Heart right ventricle (tissue), 16 donors: ENCODE data around the gene MAST3. TPM values are rescaled to one million over a fixed set of nuclear protein-coding genes. Genes with fewer than 3 reads are reported as not detected.

ENCODE experiments used
- ATAC-seq, 8 donors: fragments of 200-7000 bp; cut with Tn5 transposase; one replicate each; pipeline ENCODE4 v1.9.1; 2020; ENCODE audit warnings: mild to moderate bottlenecking in 8 of 8, moderate library complexity in 8 of 8, moderate number of reproducible peaks in 1 of 8
- DNase-seq, 2 donors: peaks; one replicate each; pipeline ENCODE4 v3.0.0-alpha.2; 2020
- H3K27ac ChIP-seq, 10 donors: fragments of 200-600 bp; sonication (generic) in 2 of 10; one replicate each; pipeline versions ENCODE4 v1.5.0 to v1.8.0; 2020 to 2022; ENCODE audit warnings: mild to moderate bottlenecking in 3 of 10
- H3K27me3 ChIP-seq, 7 donors: fragments of 200-600 bp; one replicate each; pipeline ENCODE4 v1.8.0; 2021 to 2022; ENCODE audit warnings: mild to moderate bottlenecking in 2 of 7
- H3K36me3 ChIP-seq, 9 donors: fragments of 200-600 bp; sonication (generic) in 1 of 9; one replicate each; pipeline versions ENCODE4 v1.5.0 to v1.8.0; 2020 to 2022; ENCODE audit warnings: mild to moderate bottlenecking in 2 of 9
- H3K4me1 ChIP-seq, 9 donors: fragments of 200-600 bp; sonication (generic) in 1 of 9; one replicate each; pipeline versions ENCODE4 v1.5.0 to v1.8.0; 2020 to 2022; ENCODE audit warnings: mild to moderate bottlenecking in 4 of 9
- H3K4me3 ChIP-seq, 10 donors: fragments of 200-600 bp; sonication (generic) in 2 of 10; one replicate each; pipeline versions ENCODE4 v1.5.0 to v1.8.0; 2020 to 2022; ENCODE audit warnings: mild to moderate bottlenecking in 7 of 10, moderate library complexity in 2 of 10
- H3K9me3 ChIP-seq, 11 donors: fragments of 200-600 bp in 10 of 11; sonication (generic) in 2 of 11; one replicate each; pipeline versions ENCODE4 v1.5.0 to v1.8.0; 2013 to 2022; ENCODE audit warnings: mild to moderate bottlenecking in 2 of 11, control low read depth in 1 of 11, moderate library complexity in 1 of 11
- whole genome bisulfite sequencing, 2 donors: extraction: QIAGEN DNeasy Blood & Tissue Kit; methylation state at CpG; one replicate each; pipeline ENCODE4 v1.1.7; 2013; ENCODE audit warnings: inconsistent platforms in 1 of 2; 5-methylcytosine and 5-hydroxymethylcytosine counted together
- intact Hi-C, 10 donors: fragments of 100-400 bp; cut with DNase I; formaldehyde crosslinking; loops; one replicate each; pipeline versions ENCODE4 v1.11.1 to v1.14.2; 2022
- polyA plus RNA-seq, 2 donors: library from polyadenylated mRNA; stranded (reverse); fragments of 200-250 nt; gene quantifications; one replicate each; pipeline ENCODE4 v1.2.3, GENCODE V29; 2013
- total RNA-seq, 10 donors: library from RNA; stranded (reverse); fragmentation: NEBNext Ultra II Directional in 3 of 10; extraction: Animal tissue kit (Norgen Biotek cat#: 25700) in 3 of 10; gene quantifications; one replicate each; pipeline versions ENCODE4 v1.2.1 to v1.2.4, GENCODE V29; 2021 to 2023
- TF ChIP-seq, protein P1 (sequence below), 9 donors: fragments of 200-600 bp; sonication (generic) in 2 of 9; IDR thresholded peaks; one replicate each; pipeline versions ENCODE4 v1.5.0 to v1.8.0; 2021 to 2022; ENCODE audit warnings: antibody characterized with exemption in 9 of 9, mild to moderate bottlenecking in 5 of 9, moderate library complexity in 1 of 9
- donor health status: Arrhythmogenic right ventricular cardiomyopathy.
- donor health status: ischemic (EF 13 %, LVEDD 7.1; RV severe dilation, severe dysfunction).
- donor health status: healthy with polysubstance abuse.
- donor health status: DM: no; HTN: yes; CAD: no.
- donor health status: DM: no; HTN: no; CAD: no.
- donor health status: ischemic (EF 25% LVEDD 6.9; RV normal size, moderate dysfunction).
- donor health status: ischemic (EF 25% LVEDD 5.7; RV mildly dilated, moderate dysfunction).
- donor health status: healthy.
- donor health status: DM: yes; HTN: yes; CAD: no.
- donor health status: Ischemic cardiomyopathy.
- donor health status: ischemic (EF 35%, LVEDD 5.7; RV mildly dilated, moderate dysfunction).
- donor health status: nonischemic (EF 11% LVEDD 7.7; RV severe dilation, severe dysfunction).
- donor health status: DM: yes; HTN: yes; CAD: no.
- donor health status: PGD.
- donor health status: ischemic (EF 29% LVEDD 5.4; RV normal size, mild dysfunction).
- donor health status: nonischemic (EF 23%, LVEDD 6.1; RV moderate dilation, normal function).

Gene MAST3
- total and polyA plus RNA-seq, 12 donors, result 1.5 to 6.4 (median 4.1) TPM

DNA sequence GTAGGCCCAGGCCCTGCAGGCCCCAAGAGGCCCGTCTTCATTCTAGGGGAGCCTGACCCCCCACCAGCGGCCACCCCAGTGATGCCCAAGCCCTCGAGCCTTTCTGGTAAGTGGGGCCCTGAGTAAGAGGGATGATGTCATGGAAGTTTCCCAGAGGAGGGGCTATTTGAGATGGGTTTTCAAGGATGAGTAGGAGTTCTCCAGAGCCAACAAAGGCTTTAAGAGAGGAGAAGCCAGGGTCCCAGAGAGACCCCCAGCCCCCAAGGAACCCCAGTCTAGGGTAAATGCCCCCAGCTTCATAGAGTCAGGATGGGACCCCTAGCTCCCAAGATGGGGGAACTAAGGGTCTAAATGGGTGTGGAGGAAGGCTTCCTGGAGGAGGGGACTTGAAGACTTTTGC is 46.3 kb downstream of the MAST3 start:
- H3K27ac ChIP-seq, result no peak overlapping the region
- no peak for ATAC-seq
- no peaks in the 10 kb centered on the region for H3K27me3 ChIP-seq
- TF ChIP-seq, protein P1, sequence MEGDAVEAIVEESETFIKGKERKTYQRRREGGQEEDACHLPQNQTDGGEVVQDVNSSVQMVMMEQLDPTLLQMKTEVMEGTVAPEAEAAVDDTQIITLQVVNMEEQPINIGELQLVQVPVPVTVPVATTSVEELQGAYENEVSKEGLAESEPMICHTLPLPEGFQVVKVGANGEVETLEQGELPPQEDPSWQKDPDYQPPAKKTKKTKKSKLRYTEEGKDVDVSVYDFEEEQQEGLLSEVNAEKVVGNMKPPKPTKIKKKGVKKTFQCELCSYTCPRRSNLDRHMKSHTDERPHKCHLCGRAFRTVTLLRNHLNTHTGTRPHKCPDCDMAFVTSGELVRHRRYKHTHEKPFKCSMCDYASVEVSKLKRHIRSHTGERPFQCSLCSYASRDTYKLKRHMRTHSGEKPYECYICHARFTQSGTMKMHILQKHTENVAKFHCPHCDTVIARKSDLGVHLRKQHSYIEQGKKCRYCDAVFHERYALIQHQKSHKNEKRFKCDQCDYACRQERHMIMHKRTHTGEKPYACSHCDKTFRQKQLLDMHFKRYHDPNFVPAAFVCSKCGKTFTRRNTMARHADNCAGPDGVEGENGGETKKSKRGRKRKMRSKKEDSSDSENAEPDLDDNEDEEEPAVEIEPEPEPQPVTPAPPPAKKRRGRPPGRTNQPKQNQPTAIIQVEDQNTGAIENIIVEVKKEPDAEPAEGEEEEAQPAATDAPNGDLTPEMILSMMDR (IDR thresholded peaks at IDR 0.05), result no peak
- no peak overlapping the region for H3K4me3 ChIP-seq
- no peaks in the 10 kb centered on the region for H3K4me1 ChIP-seq
- DNase-seq, result no peak
- WGBS, 2 donors, result 92 to 96% methylated on average over 3 of the region's 3 CpGs
- peaks cover 0 to 94% (median 37%) of the 10 kb centered on the region in 9 donors for H3K36me3 ChIP-seq
- intact Hi-C loops, result no loop called here
- H3K9me3 ChIP-seq, result no peaks in the 10 kb centered on the region

GRCh38 chr19:18144361-18144760 is 46.8 kb downstream of the MAST3 start:
- DNase-seq (no peak), ATAC-seq (no peak)
- intact Hi-C loops, result no loop called here
- TF ChIP-seq, protein P1 (IDR thresholded peaks at IDR 0.05), result no peak
- Histone ChIP-seq H3K27me3 (no peaks in the 10 kb centered on the region), H3K4me1 (no peaks in the 10 kb centered on the region), H3K27ac (no peak overlapping the region), H3K9me3 (no peaks in the 10 kb centered on the region), H3K4me3 (no peak overlapping the region), H3K36me3 (peaks cover 0 to 91% (median 37%) of the 10 kb centered on the region in 9 donors)
- WGBS, 2 donors, result 91 to 92% methylated on average over 16 of the region's 16 CpGs

GRCh38 chr19:18144906-18145305 is 47.3 kb downstream of the MAST3 start:
- Histone ChIP-seq H3K36me3 (peaks cover 0 to 91% (median 37%) of the 10 kb centered on the region in 9 donors), H3K27ac (no peak overlapping the region), H3K27me3 (no peaks in the 10 kb centered on the region), H3K9me3 (no peaks in the 10 kb centered on the region), H3K4me1 (no peaks in the 10 kb centered on the region), H3K4me3 (no peak overlapping the region)
- ATAC-seq, result no peak
- TF ChIP-seq, protein P1 (IDR thresholded peaks at IDR 0.05), result no peak
- WGBS, 2 donors, result 97% methylated on average over 28 of the region's 28 CpGs
- DNase-seq, result no peak
- intact Hi-C loops, result no loop called here

DNA sequence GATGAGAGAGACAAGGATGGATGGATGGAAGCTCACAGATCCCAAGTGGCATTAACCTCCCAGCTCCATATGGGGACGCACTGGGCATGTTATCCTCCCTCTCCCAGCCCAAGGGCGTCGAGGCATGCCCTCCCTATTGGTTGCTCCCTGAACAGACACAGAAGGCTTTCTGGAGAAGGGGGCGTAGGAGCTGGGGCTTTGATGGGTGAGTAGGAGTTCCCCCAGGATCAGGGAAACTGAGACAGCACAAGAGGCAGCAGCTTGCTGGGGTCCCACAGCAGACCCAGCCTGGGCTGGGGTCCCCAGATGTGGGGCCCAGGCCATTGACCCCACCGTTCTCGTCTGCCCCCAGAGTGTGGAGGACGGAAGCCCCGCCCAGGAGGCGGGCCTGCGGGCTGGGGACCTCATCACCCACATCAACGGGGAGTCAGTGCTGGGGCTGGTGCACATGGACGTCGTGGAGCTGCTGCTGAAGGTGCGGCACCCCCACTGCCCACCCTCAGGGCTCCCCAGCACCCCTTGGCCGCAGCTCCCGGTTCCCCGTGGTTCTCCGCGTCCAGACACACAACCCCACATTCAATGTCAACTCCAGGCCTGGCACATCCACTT is 47.9 kb downstream of the MAST3 start:
- intact Hi-C loops, result no loop called here
- 95 to 96% methylated on average over 19 of the region's 19 CpGs for WGBS, 2 donors
- H3K36me3 ChIP-seq, result peaks cover 0 to 90% (median 35%) of the 10 kb centered on the region in 9 donors

More for the DNA sequence above, 47.9 kb downstream of the MAST3 start:
- TF ChIP-seq, protein P1 (IDR thresholded peaks at IDR 0.05), result no peak
- Histone ChIP-seq H3K27me3 (no peaks in the 10 kb centered on the region), H3K4me1 (no peaks in the 10 kb centered on the region), H3K9me3 (no peaks in the 10 kb centered on the region), H3K27ac (no peak overlapping the region), H3K4me3 (no peak overlapping the region)
- DNase-seq (no peak), ATAC-seq (no peak)
